Measurements from ENCODE around the gene UQCRC1. TPM values are rescaled to one million over a fixed set of nuclear protein-coding genes. Genes with fewer than 3 reads are reported as not detected.

Gene UQCRC1
- total and polyA plus RNA-seq, 7 donors: 199 to 828 (median 241) TPM

DNA sequence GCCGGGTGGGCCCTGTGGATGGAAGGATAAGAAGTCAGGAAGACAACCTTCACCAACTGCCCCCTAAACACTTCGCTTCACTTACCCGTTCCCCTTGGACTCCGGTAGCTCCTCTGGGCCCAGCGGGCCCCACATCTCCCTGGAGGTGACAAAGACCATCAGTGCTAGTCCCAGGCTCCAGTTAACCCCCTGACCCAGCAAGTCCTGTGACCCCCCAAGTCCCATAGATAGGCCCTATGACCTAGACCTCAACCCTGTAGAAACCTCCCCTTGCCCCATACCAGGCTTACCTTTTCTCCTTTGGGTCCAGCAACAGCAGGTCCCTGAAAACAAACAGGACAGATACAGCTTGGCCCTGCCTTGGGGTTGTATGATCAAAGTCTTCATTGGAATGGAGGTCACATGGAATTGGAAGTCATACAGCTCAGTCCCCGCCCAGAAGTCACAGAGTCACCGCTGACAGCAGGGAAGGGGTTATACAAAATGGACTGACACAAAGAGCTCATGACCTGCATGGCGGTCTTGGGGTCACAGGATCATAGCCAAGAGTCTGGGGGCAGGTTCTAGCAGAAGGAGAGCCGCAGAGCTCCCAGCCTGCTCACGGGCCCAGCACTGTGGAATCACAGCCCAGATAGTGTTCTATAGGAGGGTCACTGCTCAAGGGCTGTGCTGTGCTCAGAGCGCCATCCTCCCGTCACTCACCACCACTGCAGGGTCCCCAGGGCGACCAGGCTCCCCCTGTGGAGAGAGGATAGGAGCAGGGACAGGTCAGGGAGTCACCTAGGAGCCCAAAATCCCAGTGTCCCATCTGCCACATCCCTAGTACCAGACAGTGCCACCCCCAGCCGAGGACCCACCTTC lies 27.6 kb downstream of the UQCRC1 start:
- Histone ChIP-seq H3K27ac (no peak overlapping the region), H3K27me3 (no peaks in the 10 kb centered on the region), H3K4me3 (no peak overlapping the region), H3K9me3 (no peaks in the 10 kb centered on the region), H3K4me1 (no peaks in the 10 kb centered on the region), H3K36me3 (no peaks in the 10 kb centered on the region)
- intact Hi-C loops (cut with DNase I): no loop called here
- no peak for TF ChIP-seq POLR2A (IDR thresholded peaks at IDR 0.05)
- TF ChIP-seq, protein P1, sequence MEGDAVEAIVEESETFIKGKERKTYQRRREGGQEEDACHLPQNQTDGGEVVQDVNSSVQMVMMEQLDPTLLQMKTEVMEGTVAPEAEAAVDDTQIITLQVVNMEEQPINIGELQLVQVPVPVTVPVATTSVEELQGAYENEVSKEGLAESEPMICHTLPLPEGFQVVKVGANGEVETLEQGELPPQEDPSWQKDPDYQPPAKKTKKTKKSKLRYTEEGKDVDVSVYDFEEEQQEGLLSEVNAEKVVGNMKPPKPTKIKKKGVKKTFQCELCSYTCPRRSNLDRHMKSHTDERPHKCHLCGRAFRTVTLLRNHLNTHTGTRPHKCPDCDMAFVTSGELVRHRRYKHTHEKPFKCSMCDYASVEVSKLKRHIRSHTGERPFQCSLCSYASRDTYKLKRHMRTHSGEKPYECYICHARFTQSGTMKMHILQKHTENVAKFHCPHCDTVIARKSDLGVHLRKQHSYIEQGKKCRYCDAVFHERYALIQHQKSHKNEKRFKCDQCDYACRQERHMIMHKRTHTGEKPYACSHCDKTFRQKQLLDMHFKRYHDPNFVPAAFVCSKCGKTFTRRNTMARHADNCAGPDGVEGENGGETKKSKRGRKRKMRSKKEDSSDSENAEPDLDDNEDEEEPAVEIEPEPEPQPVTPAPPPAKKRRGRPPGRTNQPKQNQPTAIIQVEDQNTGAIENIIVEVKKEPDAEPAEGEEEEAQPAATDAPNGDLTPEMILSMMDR (IDR thresholded peaks at IDR 0.05): no peak
- TF ChIP-seq EP300 (IDR thresholded peaks at IDR 0.05): no peak
- no peak for TF ChIP-seq POLR2AphosphoS5 (IDR thresholded peaks at IDR 0.05)
- 89 to 90% methylated on average over 14 of the region's 14 CpGs for WGBS, 2 donors
- no peak for DNase-seq

DNA sequence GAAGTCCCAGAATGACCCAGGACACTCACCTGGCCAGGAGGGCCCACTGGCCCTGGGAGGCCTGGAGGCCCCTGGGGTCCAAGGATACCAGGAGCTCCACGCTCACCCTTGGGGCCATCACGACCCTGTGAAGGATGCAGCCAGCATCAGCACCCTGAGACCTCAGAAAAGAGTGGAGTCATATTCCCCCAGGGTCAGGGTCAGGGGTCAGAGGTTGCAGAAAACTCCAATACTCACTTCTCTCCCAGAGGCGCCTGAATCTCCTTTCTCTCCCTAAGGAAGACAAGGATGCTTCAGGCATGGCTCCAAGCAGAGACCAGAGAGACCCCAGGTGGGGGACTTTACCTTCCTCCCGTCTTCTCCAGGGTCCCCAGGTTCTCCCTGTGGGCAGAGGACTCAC lies 32.8 kb downstream of the UQCRC1 start:
- no peak overlapping the region for H3K4me3 ChIP-seq
- intact Hi-C loops (cut with DNase I): no loop called here
- 71 to 80% methylated on average over 4 of the region's 4 CpGs for WGBS, 2 donors
- H3K36me3 ChIP-seq: no peaks in the 10 kb centered on the region
- no peaks in the 10 kb centered on the region for H3K4me1 ChIP-seq
- H3K27me3 ChIP-seq: no peaks in the 10 kb centered on the region
- no peak overlapping the region for H3K27ac ChIP-seq
- DNase-seq: no peak
- TF ChIP-seq EP300 (IDR thresholded peaks at IDR 0.05): no peak
- no peak for TF ChIP-seq POLR2AphosphoS5 (IDR thresholded peaks at IDR 0.05)
- TF ChIP-seq, protein P1 (IDR thresholded peaks at IDR 0.05): no peak
- TF ChIP-seq POLR2A (IDR thresholded peaks at IDR 0.05): no peak
- H3K9me3 ChIP-seq: no peaks in the 10 kb centered on the region

DNA sequence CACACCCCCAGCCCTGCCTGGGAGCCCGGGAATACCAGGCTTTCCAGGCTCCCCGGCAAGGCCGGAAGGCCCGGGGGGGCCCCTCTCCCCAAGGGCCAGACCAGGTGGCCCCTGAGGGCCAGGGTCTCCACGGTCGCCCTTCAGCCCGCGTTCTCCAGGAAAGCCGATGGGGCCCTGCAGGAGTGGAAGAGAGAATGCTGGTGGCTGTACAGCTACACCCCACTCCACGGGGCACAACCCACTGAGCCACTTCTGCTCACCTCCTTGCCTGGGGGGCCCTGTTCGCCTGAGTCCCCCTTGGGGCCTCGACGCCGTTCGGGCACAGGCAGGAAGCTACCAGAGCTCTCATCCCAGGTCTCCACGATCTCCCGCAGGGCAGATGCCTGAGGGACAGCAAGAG lies 34.1 kb downstream of the UQCRC1 start:
- TF ChIP-seq, protein P1 (IDR thresholded peaks at IDR 0.05): no peak
- no peak for TF ChIP-seq POLR2A (IDR thresholded peaks at IDR 0.05)
- TF ChIP-seq EP300 (IDR thresholded peaks at IDR 0.05): no peak
- no peak for TF ChIP-seq POLR2AphosphoS5 (IDR thresholded peaks at IDR 0.05)
- H3K9me3 ChIP-seq: no peaks in the 10 kb centered on the region
- H3K4me3 ChIP-seq: no peak overlapping the region
- no peaks in the 10 kb centered on the region for H3K4me1 ChIP-seq
- WGBS, 2 donors: 86 to 91% methylated on average over 17 of the region's 17 CpGs
- no peak overlapping the region for H3K27ac ChIP-seq
- no peak for DNase-seq
- H3K27me3 ChIP-seq: no peaks in the 10 kb centered on the region
- intact Hi-C loops (cut with DNase I): no loop called here
- H3K36me3 ChIP-seq: no peaks in the 10 kb centered on the region

DNA sequence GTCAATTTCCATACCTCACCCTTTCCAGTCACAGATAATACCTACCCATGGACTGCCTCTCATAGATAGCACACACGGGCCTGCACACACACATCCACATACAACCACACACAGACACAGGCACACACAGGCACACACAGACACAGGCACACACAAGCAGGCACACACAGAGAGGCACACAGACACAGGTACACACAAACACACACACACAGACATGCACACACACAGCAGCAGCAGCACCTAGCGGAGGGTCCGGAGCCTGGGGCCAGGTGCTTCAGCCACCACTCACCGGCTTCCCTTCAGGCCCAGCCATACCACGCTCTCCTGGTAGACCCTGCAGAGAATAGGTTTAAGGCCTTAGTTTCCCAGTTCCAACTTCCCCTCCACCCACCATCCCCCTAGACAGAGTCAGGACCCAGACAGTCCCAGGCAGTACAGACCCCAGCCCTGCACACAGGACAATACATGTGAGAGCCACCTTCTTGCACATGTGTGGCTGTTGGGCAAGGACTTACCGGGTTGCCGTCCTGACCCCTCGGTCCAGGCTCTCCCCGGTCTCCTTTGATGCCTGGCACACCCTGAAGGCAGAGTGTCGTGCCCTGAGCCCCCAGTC lies 35.4 kb downstream of the UQCRC1 start:
- Histone ChIP-seq H3K9me3 (no peaks in the 10 kb centered on the region), H3K27me3 (no peaks in the 10 kb centered on the region), H3K27ac (no peak overlapping the region), H3K4me3 (no peak overlapping the region), H3K36me3 (no peaks in the 10 kb centered on the region), H3K4me1 (no peaks in the 10 kb centered on the region)
- WGBS, 2 donors: 95% methylated on average over 10 of the region's 10 CpGs
- intact Hi-C loops (cut with DNase I): no loop called here
- TF ChIP-seq EP300 (IDR thresholded peaks at IDR 0.05) (no peak), POLR2A (IDR thresholded peaks at IDR 0.05) (no peak), POLR2AphosphoS5 (IDR thresholded peaks at IDR 0.05) (no peak)
- TF ChIP-seq, protein P1 (IDR thresholded peaks at IDR 0.05): no peak
- DNase-seq: no peak

Measured in sigmoid colon (tissue), 7 donors.